GM06990 (cell line): ENCODE results near the gene HYDIN.

Source experiments
- DNase-seq: peaks from one replicate; pipeline ENCODE4 v3.0.0-alpha.2; 2011; ENCODE audit not compliant: insufficient read length; ENCODE audit errors: extremely low read depth
- H3K27me3 ChIP-seq: replicated peaks from 2 replicates; pipeline ENCODE4 v1.6.0; 2011; ENCODE audit warnings: low read length; ENCODE audit not compliant: control insufficient read depth, insufficient read depth
- H3K36me3 ChIP-seq: 2 replicates; pipeline ENCODE4 v1.5.1; 2011; ENCODE audit warnings: low read length; ENCODE audit not compliant: control insufficient read depth, insufficient read depth
- H3K4me3 ChIP-seq: replicated peaks from 2 replicates; pipeline ENCODE4 v1.5.1; 2011; ENCODE audit warnings: low read depth, mild to moderate bottlenecking, control low read depth, low read length
- TF ChIP-seq, protein P1 (sequence below): IDR thresholded peaks from 2 replicates; pipeline ENCODE4 v1.5.1; 2011; ENCODE audit warnings: low read length, control low read depth, mild to moderate bottlenecking, inconsistent platforms; ENCODE audit not compliant: insufficient read depth, poor library complexity, severe bottlenecking

Gene HYDIN

DNA sequence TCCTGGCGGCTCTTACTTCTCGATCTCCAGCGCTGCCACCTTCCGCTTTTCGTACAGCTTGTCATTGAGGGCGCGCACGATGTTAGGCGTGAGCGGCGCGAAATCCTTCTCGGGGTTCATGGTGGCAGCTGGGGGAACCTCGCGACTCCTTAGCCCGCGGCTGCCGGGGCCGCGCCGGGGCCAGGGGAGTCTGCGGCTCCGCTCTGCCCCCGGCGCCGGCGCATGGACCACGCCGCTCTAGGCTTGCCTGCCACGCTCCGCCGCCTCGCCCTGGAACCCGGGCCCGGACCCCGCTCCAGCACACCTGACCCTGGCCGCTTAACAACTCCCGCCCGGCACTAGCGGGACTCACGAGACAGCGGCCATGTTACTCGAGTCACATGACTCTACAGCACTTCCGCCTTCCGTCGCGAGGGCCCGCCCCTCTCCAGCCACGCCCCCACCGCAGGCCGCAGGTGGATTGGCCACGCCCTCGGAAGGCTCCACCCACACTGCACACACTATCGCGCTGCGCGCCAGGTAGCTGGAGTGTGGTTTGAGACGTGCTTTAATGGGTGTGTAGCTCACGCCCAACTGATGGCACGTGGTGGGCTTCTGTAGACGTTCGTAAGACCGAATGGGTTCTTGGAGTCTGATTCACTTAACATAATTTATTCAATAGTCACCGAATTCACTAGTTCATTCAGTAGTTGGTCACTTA, 429.6 kb downstream of the HYDIN start, which contains the start of gene VAC14:
TSS of gene VAC14 (minus strand) at position 378 of the 700 bp plus-strand sequence. CDS start at position 120, 258 bp downstream.
- TF ChIP-seq, protein P1, sequence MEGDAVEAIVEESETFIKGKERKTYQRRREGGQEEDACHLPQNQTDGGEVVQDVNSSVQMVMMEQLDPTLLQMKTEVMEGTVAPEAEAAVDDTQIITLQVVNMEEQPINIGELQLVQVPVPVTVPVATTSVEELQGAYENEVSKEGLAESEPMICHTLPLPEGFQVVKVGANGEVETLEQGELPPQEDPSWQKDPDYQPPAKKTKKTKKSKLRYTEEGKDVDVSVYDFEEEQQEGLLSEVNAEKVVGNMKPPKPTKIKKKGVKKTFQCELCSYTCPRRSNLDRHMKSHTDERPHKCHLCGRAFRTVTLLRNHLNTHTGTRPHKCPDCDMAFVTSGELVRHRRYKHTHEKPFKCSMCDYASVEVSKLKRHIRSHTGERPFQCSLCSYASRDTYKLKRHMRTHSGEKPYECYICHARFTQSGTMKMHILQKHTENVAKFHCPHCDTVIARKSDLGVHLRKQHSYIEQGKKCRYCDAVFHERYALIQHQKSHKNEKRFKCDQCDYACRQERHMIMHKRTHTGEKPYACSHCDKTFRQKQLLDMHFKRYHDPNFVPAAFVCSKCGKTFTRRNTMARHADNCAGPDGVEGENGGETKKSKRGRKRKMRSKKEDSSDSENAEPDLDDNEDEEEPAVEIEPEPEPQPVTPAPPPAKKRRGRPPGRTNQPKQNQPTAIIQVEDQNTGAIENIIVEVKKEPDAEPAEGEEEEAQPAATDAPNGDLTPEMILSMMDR, result no peak
- Histone ChIP-seq H3K27me3 (no peaks in the 10 kb centered on the region), H3K4me3 (peak within 1 kb of the TSS; percentile 81), H3K36me3 (peaks cover 3% of the 10 kb centered on the region)
- peak; percentile 93 for DNase-seq

DNA sequence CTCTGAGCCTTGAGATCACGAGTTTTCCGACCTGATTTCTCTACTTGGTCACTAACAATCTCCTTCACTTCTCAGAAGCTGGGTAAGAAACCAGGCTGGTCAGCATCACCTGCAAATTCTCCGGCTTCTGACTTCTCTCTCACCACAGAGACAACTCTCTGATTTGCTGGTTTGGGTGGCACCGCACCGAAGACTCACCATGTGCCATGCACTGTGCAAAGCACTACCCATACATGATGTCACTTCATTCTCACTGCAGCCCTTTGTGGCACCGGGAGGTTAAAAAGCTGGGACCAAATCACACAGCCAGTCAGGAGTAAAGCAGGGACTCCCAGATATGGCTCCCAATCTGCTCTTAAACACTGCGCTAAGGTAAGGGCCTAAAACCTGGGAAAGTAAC, 430.2 kb downstream of the HYDIN start:
- TF ChIP-seq, protein P1, result no peak
- H3K4me3 ChIP-seq, result peak overlapping the region; percentile 81
- DNase-seq, result no peak
- H3K36me3 ChIP-seq, result peaks cover 3% of the 10 kb centered on the region
- H3K27me3 ChIP-seq, result no peaks in the 10 kb centered on the region

DNA sequence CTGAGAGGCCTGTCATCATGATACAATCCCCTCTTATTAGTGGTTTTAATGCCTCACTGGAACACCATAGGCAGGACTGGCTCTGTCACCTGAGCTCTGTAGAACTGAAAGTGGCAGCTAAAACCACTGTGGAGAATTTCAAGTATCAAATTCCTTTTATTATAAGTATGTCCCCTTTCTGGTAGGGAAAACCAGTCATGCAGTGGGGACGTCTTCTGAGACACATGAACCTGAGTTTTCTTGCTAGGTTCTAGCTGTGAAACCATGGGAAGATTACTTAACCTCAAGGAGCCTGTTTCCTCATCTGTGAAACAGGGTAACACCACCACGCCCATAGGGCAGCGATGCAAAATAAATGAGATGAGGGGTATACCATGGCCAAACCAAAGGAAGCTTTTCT, 434.2 kb downstream of the HYDIN start:
- DNase-seq, result no peak
- Histone ChIP-seq H3K27me3 (no peaks in the 10 kb centered on the region), H3K4me3 (no peak overlapping the region), H3K36me3 (peaks cover 3% of the 10 kb centered on the region)
- TF ChIP-seq, protein P1, result no peak

DNA sequence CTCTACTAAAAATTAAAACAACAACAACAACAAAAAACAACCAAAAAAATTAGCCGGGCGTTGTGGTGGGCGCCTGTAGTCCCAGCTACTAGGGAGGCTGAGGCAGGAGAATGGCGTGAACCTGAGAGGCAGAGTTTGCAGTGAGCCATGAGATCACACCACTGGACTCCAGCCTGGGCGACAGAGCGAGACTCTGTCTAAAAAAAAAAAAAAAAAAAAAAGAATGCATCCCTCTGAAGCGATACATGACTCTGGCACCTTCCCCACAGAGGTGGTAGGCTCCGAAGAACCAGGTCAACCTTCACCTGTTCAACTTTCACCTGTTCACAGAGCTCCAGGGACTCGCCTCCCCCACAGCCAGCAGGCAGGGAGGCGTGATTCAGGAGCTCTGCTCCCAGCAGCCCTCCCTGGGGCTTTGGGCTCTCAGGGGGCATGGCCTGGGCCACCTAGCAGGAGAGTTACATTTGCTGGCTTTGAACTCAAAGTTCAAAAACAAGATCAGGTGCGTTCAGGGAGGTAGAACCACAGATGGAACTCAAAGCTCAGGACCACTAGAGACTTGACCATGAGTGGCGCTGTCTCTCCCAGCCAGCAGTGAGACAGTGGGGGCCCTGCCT, 435.1 kb downstream of the HYDIN start:
- DNase-seq, result no peak
- Histone ChIP-seq H3K36me3 (peaks cover 3% of the 10 kb centered on the region), H3K27me3 (no peaks in the 10 kb centered on the region), H3K4me3 (no peak overlapping the region)
- TF ChIP-seq, protein P1, result peak; percentile 2

DNA sequence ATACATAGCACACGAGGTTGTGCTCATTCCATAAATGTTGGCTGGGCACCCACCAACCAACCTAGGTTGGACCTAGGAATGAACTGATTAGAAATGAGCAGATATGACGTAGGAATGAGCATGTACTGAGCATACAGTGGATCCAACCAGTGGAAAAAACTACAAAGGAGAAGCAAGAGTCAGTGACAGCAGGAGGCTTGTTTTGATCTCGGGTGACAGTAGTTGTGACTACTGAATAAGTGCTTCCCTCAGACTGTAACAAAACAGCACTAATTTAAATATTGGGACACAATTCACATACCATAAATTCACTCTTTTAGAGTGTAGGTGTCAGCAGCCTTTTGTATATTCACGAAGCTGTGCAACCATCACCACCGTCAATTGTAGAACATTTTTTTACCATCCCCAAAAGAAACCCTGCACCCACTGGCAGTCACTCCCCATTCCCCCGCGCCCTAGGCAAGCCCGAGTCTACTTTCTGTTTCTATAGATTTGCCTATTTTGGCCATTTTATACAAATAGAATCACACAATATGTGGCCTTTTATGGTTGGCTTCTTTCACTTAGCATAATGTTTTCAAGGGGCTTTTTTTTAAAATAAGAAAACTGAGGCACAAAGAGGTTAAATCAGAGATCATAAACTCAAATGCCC, 436.5 kb downstream of the HYDIN start:
- peaks cover 3% of the 10 kb centered on the region for H3K36me3 ChIP-seq
- H3K4me3 ChIP-seq, result peak overlapping the region; percentile 33; the same call in 1 of the 2 replicates
- no peak for DNase-seq
- H3K27me3 ChIP-seq, result no peaks in the 10 kb centered on the region
- TF ChIP-seq, protein P1, result no peak
